ENCODE data around the gene LDLRAD3.

- TF ChIP-seq, protein P1, sequence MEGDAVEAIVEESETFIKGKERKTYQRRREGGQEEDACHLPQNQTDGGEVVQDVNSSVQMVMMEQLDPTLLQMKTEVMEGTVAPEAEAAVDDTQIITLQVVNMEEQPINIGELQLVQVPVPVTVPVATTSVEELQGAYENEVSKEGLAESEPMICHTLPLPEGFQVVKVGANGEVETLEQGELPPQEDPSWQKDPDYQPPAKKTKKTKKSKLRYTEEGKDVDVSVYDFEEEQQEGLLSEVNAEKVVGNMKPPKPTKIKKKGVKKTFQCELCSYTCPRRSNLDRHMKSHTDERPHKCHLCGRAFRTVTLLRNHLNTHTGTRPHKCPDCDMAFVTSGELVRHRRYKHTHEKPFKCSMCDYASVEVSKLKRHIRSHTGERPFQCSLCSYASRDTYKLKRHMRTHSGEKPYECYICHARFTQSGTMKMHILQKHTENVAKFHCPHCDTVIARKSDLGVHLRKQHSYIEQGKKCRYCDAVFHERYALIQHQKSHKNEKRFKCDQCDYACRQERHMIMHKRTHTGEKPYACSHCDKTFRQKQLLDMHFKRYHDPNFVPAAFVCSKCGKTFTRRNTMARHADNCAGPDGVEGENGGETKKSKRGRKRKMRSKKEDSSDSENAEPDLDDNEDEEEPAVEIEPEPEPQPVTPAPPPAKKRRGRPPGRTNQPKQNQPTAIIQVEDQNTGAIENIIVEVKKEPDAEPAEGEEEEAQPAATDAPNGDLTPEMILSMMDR (conservative IDR thresholded peaks at IDR 0.05 in 1 of 2, IDR thresholded peaks at IDR 0.05 in 1 of 2; ENCODE audit: extremely low read depth in 1 of 2, insufficient read depth in 1 of 2, low read depth in 1 of 2, low read length in 2 of 2): no peak
- TF ChIP-seq EZH2 (IDR thresholded peaks at IDR 0.05; ENCODE audit: borderline replicate concordance, low read length): no peak
Measured at GRCh38 chr11:36233204-36233603, 289.3 kb downstream of the LDLRAD3 start.

Measured in mammary epithelial cell (primary cell).